ENCODE measurements around the gene STAT2. TPM values are rescaled to one million over a fixed set of nuclear protein-coding genes. Genes with fewer than 3 reads are reported as not detected.

STAT2 gene
- 100 to 1,000 TPM; 172 to 182 TPM for total RNA-seq

DNA sequence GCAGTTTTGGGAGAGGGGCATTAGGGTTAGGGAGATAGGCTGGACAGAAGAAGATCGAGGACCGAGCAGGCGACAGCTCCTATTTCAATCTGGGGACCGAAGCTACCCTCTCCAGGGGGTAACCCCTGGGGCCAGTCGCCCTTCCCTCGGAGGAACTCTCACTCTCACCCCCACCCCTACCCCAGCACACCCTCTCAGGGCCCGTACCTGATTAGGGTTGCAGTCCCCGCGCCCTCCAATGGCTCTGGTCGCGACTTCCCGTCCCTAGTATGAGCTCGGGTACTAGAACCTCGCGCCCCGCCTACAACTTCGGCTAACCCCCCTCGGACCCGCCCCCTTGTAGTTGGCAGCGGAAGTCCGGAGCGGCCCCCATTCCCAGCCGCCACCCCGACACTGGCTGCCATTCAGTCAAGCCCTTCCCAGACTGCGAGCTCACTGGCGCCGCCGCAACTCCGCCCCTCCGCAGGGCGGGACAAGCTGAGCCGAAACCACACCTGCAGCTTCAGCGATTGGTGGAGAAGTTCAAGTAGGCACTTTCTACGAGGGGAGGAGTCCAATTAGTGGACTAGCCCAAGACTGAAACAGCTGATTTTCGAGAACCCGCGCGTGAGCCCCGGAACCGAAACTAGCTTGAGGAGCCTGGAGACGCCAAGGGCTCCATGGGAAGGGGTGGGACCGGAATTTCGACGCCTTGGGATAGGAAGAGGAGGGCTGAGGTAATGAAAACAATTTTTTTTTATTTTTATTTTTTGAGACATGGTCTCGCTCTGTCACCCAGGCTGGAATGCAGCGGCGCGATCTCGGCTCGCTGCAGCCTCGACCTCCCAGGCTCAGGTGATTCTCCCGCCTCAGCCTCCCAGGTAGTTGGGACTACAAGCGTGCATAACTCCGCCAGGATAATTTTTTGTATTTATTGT lies at the start of gene STAT2:
TSS of gene STAT2 (minus strand) at position 257 of the 917 bp plus-strand sequence. CDS start 3,536 bp downstream, outside the sequence.

DNA sequence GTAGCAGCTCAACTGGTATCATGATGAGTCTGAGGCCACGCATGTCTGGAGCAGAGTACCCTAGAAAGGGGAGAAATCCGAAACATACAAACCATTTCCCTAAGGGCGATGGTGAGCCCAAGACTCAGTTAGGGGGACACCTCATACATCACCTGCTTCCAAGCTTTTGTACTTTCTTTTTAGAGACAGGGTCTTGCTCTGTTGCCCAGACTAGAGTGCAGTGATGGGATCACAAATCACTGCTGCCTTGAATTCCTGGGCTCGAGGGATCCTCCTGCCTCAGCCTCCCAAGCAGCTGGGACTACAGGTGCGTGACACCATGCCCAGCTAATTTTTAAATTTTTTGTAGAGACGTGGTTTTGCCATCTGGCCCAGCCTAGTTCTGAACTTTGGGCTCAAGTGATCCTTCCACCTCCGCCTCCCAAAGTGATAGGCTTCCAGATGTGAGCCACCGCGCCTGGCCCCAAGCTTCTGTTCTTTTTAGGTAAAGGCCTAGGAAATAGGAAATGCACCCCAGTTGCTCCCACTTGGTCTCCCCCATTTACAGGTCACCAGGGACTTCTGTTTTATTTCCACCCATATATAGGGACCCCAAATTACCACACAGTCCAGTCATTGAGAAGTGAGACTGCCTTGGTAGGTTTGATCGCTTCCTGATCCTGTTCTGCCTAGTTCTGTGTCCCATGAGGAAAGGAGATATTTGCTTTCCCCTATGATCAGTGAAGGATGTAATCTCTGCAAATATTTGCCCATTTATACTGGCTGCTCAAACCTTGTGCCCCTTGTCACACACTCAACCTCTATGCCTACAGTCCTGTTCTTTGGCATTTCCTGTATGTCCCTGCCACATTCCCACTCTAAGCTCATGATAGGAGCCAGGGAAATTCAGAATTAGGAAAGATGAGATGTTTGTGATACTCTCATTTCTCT lies 2.5 kb upstream of the STAT2 start, which contains the start of gene APOF:
TSS of gene APOF (minus strand) at position 728 of the 930 bp plus-strand sequence. CDS start at position 616, 112 bp downstream.

DNA sequence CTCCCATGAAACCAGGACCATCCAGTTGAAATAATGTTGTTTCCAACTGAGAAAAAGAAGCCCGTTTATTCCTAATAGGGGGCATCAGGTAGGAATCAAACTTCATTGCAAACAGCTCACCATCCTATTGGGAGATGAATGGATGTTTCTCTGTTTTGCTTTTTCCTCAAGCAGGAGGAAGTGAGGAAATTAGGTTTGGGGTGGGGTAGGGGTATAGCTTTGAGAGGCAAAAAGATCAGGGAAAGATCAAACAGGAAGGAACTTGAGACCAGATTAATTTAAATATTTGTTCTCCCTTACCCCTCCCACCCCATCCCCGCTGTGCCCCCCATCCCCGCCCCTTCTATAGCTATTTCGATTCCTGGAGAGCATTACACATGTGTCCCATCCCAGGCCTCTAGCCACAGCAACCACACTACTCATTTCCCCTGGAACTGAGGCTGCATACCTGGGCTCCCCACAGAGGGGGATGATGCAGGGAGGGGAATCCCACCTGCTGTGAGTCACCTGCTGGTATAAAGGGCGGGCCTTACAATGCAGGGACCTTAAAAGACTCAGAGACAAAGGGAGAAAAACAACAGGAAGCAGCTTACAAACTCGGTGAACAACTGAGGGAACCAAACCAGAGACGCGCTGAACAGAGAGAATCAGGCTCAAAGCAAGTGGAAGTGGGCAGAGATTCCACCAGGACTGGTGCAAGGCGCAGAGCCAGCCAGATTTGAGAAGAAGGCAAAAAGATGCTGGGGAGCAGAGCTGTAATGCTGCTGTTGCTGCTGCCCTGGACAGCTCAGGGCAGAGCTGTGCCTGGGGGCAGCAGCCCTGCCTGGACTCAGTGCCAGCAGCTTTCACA lies 21.4 kb downstream of the STAT2 start, which contains the start of gene IL23A:
TSS of gene IL23A (plus strand) at position 577 of the 850 bp plus-strand sequence. CDS start at position 738, 161 bp downstream.

DNA sequence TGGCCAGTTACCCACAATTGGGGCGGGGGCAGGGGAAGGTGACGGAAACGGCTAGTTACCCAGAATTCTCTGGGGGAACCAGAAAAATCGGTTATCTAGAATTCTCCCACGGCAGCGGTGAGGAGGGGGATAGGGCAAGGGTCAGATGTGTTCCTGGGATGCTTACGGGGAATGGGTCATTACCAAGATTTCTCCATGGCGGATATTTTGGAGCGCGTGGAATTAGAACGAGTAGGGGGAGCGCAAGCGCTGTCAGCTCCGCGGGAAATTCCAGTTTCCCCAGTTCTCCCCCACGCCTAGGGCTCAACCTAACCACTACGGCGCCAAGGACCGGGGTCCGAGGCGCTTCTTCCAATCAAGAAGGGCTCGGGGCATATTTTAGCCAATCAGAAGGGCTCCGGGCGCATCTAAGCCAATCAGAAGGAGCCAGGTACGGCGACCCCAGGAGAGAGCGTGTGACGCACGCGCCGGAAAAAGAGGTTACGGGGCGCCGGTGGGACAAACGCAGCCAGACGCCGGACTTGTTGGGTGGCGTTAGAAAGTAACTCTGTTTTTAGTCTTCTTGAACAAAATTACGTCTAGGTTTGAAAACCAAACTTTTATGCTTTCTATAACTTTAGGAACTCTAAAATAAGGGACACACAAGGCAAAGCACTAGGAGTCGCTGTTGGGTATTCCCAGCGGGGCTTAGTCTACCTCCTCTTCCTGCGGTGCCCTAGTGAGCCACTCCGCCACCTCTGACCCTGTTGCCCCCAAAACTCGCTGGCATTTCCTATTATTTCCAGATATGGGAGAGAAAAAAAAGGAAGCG lies 26.0 kb downstream of the STAT2 start, which contains the start of gene PAN2:
TSS of gene PAN2 (minus strand) at position 322 of the 811 bp plus-strand sequence. CDS start 906 bp downstream, outside the sequence.

DNA sequence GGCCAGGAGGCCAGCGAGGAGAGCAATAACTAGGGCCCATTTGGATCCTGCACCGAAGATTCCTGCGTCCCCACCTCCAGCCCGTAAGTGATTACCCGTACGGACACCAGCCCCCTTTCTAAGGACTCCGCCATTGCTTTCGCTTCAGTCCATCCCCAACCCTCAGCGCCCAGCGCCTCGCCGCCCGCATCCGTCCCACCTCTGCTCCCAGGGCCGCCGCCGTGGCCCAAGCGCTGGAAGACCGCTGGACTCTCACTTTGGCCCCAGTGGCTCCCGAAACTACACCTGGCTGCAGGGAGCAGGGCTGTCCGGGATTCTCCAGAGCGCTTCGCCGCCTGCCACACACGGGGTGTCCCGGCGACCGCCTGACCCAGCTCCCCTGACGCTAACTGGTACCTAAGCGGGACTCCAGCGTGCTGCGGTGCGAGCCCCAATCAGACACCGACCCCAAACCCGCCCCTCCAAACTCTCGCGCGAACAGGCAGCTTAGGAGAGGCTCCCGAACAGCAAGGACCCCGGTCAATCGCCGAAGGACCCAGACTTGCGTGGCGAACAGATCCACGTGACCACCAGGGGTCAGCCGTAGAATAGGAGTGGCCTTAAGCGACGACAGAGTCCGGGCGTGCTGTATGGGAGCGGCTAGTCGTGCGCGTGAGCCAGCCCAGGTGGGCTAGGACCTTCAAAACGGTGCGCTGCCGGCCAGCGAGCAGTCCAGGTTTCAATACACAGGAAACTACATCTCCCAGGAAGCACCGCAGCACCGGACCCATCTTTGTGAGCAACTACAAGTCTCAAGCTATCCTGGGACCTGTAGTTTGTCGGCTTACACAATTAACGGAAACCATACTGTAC lies 44.1 kb downstream of the STAT2 start, which contains the start of gene CNPY2:
TSS of gene CNPY2 (minus strand) at position 367 of the 852 bp plus-strand sequence. CDS start 771 bp downstream, outside the sequence.

DNA sequence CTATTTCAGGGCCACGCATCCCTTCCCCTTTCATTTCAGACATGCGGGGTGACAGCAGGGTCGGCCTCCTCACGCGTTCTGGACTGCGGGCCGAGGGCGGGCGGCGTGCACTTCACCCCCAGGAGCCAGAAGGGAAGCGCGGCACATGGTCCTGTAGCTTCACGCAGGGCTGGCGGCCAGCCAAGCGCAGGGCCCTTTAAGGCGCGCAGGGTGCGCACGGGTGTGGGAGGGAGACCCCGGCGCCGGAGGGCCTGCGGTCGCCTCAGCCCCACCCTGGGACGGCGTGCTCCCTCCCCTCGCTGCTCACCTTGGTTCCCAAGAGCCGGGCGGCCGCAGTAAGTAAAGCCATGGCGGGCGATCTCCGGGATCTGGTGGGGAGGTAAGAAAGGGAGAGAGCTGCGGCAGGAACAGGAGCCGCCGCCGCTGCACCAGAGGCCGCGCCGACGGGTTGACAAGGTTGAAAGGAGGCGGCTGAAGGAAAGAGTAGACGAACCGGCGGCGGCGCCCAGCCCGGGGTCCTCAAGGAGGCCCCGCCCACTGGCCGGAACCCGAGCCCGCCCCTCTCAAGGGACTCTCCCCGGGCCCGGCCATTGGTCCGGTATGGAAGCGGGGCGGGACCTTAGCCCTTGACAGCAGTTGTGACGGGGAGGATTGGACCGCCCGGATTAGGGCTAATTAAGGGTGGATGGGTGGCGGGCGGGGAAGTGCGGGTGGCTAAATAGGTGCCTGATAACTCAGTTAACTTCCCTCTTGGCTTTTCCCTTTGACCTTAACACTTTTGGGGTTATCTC lies 59.9 kb downstream of the STAT2 start, which contains the start of gene CS:
TSS of gene CS (minus strand) at position 478 of the 791 bp plus-strand sequence. CDS start at position 349, 129 bp downstream.

Other genes starting within 250 kb of the STAT2 start
- 1,000 to 10,000 TPM; 4,850 to 4,973 TPM for gene RPL41, start 243.5 kb downstream of the STAT2 start, total RNA-seq
- 1 to 10 TPM; 8.3 to 8.7 TPM for gene ZC3H10, start 241.8 kb downstream of the STAT2 start, total RNA-seq
- gene ESYT1, start 231.8 kb downstream of the STAT2 start, total RNA-seq, result 100 to 1,000 TPM; 319 to 322 TPM
- gene MYL6B, start 207.5 kb downstream of the STAT2 start, total RNA-seq, result 10 to 100 TPM; 40.3 to 42.7 TPM
- 1,000 to 10,000 TPM; 1,338 to 1,378 TPM for gene MYL6, start 201.7 kb downstream of the STAT2 start, total RNA-seq
- gene SMARCC2, start 170.6 kb downstream of the STAT2 start, total RNA-seq, result 100 to 1,000 TPM; 129 to 131 TPM
- gene RNF41, start 138.2 kb downstream of the STAT2 start, total RNA-seq, result 10 to 100 TPM; 31.6 to 33.1 TPM
- gene NABP2, start 135.8 kb downstream of the STAT2 start, total RNA-seq, result 10 to 100 TPM; 39.3 to 41.8 TPM
- gene SLC39A5, start 130.1 kb downstream of the STAT2 start, total RNA-seq, result under 1 TPM; 0.51 to 0.58 TPM
- gene ANKRD52, start 101.7 kb downstream of the STAT2 start, total RNA-seq, result 10 to 100 TPM; 32.0 to 39.6 TPM
- 10 to 100 TPM; 15.2 to 19.4 TPM for gene COQ10A, start 93.2 kb downstream of the STAT2 start, total RNA-seq
- gene CS, start 59.8 kb downstream of the STAT2 start, total RNA-seq, result 100 to 1,000 TPM; 190 to 197 TPM
- gene CNPY2, start 44.1 kb downstream of the STAT2 start, total RNA-seq, result 100 to 1,000 TPM in 1 of 2 experiments, 10 to 100 TPM in 1; 95.0 to 103 TPM
- gene PAN2, start 26.1 kb downstream of the STAT2 start, total RNA-seq, result 10 to 100 TPM; 82.8 to 85.2 TPM
- 10 to 100 TPM; 15.8 to 17.3 TPM for gene IL23A, start 21.2 kb downstream of the STAT2 start, total RNA-seq
- not detected for gene APOF, start 2.8 kb upstream of the STAT2 start, total RNA-seq
- gene TIMELESS, start 89.3 kb upstream of the STAT2 start, total RNA-seq, result 10 to 100 TPM; 42.9 to 44.1 TPM
- not detected for gene MIP, start 94.5 kb upstream of the STAT2 start, total RNA-seq
- gene SPRYD4, start 108.5 kb upstream of the STAT2 start, total RNA-seq, result 1 to 10 TPM; 3.4 to 3.6 TPM
- 1 to 10 TPM; 1.7 to 1.8 TPM for gene GLS2, start 128.1 kb upstream of the STAT2 start, total RNA-seq
- gene RBMS2, start 161.7 kb upstream of the STAT2 start, total RNA-seq, result 1 to 10 TPM; 1.7 to 2.3 TPM